GM10248 (cell line): ENCODE data around the gene KLF14.

ENCODE experiments used
- CTCF ChIA-PET: fragments of 300-600 bp; sonication (Branson Sonifier 250); formaldehyde crosslinking; extraction: SDS; loops from one replicate; lab custom pipeline; 2021; ENCODE audit warnings: antibody characterized with exemption; lab: Yijun Ruan, JAX
- POLR2A ChIA-PET: fragments of 350-650 bp; sonication (Branson Sonifier 250); formaldehyde crosslinking; extraction: SDS; loops from one replicate; lab custom pipeline; 2020; ENCODE audit warnings: antibody characterized with exemption; lab: Yijun Ruan, JAX
- DNase-seq: peaks from one replicate; pipeline ENCODE4 v3.0.0; 2012; ENCODE audit errors: extremely low spot score
- CTCF ChIP-seq: IDR thresholded peaks from 2 replicates; pipeline ENCODE4 v1.5.1; 2012; ENCODE audit warnings: mild to moderate bottlenecking, low read depth; ENCODE audit errors: extremely low read depth, missing control alignments, control extremely low read depth

Gene KLF14

DNA sequence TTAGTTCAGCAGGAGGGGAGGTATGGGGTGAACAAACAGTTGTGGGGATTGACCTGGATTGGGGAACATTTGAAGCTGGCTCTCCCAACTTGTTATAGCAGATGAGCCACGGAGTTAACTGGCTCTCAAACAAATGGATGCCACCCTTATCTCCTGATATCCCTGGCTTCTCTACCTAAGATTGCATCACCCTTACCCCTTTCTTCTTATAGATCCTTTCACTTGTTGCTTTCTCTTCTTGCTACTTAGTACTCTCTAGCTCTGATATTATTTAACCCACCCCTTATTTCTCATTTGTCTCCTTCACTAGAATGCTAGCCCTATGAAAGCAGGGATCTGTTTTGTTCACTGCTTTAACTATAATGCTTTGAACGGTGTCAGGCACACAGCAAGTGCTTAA lies 22.3 kb upstream of the KLF14 start:
- TF ChIP-seq CTCF = no peak
- ChIA-PET POLR2A (no interaction called here), CTCF (interaction anchor here (1.4 to 3.4 kb wide), 4 partner anchors 9 to 684 kb away, joined by 3 to 34 read pairs (median 15); partner anchors contain the start of gene KLF14)
- DNase-seq = no peak

DNA sequence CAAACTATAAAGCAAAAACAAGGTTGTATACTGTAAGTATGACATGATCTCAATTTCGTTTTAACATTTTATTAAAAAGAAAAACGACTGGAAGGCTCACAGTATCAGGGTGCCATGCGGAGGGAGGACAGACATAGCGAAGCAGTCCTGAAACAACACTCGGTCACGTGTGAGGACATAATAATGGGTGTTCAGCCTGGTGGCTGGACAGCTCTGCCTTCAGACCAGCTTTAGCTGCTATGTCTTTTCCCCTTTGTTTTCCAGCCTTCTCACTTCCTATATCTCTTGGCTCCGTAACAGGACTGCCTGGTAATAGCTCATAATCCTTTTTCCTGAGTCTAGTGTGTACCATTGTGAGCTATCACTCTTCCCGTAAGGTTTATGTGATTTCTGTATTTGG lies 18.4 kb upstream of the KLF14 start:
- no peak for DNase-seq
- ChIA-PET POLR2A (no interaction called here), CTCF (interaction anchor here (1.0 to 1.3 kb wide), 2 partner anchors 29 to 681 kb away, joined by 3 read pairs; no protein-coding TSS in a partner anchor)
- no peak for TF ChIP-seq CTCF

- ChIA-PET CTCF (interaction anchor here (0.8 kb wide), 1 partner anchor 41 kb away, joined by 3 read pairs; no protein-coding TSS in a partner anchor), POLR2A (no interaction called here)
- TF ChIP-seq CTCF = no peak
Observed at GRCh38 chr7:130750755-130751154, 16.7 kb upstream of the KLF14 start.

GRCh38 chr7:130748531-130749389 lies 14.8 kb upstream of the KLF14 start:
- ChIA-PET POLR2A (no interaction called here), CTCF (interaction anchor here (2.5 kb wide), 1 partner anchor 9 kb away, joined by 9 read pairs; no protein-coding TSS in a partner anchor)
- no peak for DNase-seq
- no peak for TF ChIP-seq CTCF

More at GRCh38 chr7:130750755-130751154, 16.7 kb upstream of the KLF14 start:
- no peak for DNase-seq

DNA sequence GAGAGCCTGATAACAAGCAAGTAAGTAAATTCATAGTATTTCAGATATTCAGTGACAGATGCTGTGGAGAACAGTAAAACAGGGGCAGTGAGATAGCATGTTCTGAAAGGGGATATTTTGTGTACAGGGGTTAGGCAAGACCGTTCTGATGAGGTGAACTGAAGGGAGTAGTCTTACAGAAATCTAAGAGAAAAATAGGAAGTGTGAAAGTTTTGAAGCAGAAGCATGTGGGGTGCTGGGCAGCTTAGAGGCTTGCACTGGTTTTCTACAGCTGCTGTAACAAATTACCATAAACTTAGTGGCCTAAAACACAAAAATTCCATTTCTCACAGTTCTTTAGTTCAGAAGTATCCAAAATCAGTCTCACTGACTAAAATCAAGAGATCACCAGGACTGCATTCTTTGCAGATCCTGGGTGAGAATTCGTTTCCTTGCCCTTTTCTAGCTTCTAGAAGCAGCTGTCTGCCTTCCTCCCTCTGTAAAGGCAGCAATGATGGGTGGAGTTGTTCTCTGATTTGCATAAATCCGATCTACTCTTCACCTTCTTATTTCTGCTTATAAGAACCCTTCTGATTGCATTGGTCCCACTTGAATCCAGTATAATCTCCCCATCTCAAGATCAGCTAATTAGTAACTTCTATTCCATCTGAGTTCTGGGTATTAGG lies 7.5 kb upstream of the KLF14 start:
- DNase-seq = no peak
- CTCF ChIA-PET = interaction anchor here (1.8 to 2.2 kb wide), 3 partner anchors 10 to 19 kb away, joined by 4 to 11 read pairs (median 5); no protein-coding TSS in a partner anchor
- TF ChIP-seq CTCF = no peak
- POLR2A ChIA-PET = no interaction called here

- no peak for TF ChIP-seq CTCF
- ChIA-PET POLR2A (no interaction called here), CTCF (interaction anchor here (1.4 to 2.2 kb wide), 4 partner anchors 9 to 669 kb away, joined by 3 to 11 read pairs (median 4); no protein-coding TSS in a partner anchor)
- DNase-seq = no peak
Observed at GRCh38 chr7:130740606-130741005, 6.6 kb upstream of the KLF14 start.
